ENCODE measurements around the gene LNX1.

LNX1 gene

DNA sequence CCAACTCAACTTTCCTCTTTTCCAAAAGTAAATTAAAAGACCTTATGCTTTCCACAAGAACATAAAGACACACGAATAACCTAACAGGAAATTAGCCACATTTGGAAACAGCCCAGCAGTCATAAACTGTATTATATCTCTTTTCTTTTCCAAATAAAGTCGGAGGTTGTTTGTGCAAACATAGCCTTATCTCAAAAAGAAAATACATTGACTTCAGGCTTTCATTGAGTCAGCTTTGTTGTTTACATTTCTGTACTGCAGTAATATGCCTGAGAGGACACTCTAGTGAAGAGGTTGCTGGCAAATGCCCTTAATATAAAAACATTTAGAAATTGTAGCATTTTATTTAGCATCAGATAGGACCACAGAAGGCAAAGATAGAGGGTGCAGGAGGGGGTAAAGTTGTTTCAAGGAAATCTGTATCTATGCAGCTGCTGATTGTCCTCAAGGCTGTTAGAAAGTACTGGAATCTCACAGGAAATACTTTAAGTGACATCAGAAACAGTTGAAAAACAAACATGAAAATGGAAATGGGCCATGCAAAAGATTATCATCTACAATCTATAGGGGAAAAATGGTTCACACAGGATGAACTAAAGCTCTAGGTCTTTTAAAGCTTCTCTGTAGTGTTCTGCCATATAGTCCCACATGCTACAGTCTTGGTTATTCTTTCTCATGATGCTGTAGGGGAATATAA, 14.5 kb downstream of the LNX1 start:
- no peak overlapping the region for H3K4me3 ChIP-seq (ENCODE audit: low read length)
- no peak for DNase-seq (ENCODE audit: low read depth, low spot score)

DNA sequence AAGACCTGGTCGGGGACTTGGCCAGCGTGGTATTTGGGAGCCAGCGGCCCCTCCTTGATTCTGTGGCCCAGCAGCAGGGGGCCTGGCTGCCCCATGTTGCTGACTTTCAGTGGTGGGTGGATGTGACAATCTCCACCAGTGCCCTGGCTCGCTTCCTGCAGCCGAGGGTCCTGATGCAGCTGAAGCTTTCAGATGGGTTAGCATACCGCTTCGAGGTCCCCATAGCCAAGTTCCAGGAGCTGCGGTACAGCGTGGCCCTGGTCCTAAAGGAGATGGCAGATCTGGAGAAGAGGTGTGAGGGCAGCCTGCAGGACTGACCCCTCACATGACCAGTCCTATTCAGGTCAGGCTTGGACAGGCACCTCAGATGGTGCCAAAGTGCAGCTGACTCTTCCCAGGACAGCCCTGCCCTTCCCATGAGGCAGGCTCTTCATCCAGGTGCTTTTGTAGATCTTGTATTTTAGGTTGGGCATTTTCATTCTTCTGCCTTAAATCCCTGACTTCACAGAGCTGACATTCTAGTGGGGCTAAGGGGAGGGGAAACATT, 15.1 kb downstream of the LNX1 start:
- no peak overlapping the region for H3K4me3 ChIP-seq (ENCODE audit: low read length)
- no peak for DNase-seq (ENCODE audit: low read depth, low spot score)

DNA sequence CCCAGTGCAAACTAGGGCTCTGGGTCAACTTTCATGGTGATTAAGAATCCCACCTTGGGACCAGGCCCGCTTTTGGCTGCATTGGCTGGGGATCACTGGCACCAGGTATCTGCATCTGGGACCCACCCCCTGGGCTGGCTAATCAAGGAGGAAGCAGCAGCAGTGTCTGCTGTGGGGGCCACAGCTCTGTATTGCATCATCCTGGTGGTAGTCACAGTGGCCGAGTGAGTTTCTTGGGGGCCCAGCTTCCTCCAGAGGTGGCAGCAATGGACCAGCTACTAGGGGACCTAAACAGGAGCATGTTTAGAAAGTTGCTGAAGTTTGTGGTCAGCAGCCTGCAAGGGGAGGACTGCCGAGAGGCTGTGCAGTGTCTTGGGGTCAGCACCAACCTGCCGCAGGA, 15.7 kb downstream of the LNX1 start:
- no peak overlapping the region for H3K4me3 ChIP-seq (ENCODE audit: low read length)
- no peak for DNase-seq (ENCODE audit: low read depth, low spot score)

DNA sequence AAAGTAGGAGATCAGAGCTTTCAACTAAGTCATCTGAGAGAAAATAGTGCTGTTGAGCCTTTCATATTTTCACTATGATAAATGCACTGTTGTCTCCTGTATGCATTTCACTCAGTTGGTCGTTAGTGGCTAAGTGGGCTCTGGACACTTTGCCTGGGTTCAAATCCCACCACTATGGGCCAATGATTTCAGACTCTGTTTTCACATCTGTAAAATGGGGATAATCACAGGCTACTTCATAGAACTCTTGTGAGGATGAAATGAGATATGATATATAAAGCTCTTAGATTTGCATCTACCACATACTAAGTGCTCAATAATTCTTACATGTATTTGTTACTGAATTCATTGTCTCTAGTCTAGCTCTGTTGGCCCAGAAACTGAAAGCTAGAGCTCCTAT, 16.8 kb downstream of the LNX1 start:
- no peak overlapping the region for H3K4me3 ChIP-seq (ENCODE audit: low read length)
- no peak for DNase-seq (ENCODE audit: low read depth, low spot score)

DNA sequence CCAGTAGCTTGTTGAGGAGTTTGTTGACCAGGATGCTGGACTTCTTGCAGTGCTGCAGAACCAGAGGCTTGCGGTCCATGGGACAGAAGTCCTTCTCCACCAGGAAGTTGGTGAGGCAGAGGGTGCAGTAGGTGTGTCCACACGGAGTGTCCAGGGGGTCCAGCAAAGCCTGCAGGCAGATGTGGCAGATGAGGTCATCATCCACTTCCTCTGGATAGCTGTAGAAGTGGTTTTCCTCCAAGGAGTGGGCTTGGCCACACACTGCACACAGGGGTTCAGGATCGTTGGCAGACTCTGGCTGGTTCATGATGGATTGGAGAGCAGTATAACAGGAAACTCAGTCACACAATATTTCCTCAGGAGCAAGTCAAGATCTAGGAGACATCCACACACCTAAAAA, 17.6 kb downstream of the LNX1 start:
- H3K4me3 ChIP-seq (ENCODE audit: low read length): no peak overlapping the region
- DNase-seq (ENCODE audit: low read depth, low spot score): no peak

DNA sequence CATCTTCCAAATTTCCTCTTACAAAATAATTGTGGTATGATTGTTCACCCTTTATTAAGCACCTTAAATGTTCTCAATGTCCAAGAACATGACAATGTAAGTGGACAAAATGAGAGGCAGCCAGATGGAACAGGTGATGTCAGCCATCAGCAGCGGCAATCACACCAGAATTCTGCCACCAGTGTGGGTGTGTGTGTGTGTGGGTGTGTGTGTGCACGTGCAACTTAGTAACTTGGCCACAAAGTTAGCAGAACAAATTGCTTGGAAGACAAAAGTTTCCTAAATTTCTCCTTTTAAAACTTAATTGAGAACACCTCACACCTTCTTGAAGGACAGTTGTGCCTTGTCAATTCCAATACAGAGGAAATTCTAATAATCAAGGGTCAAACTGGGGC, 18.7 kb downstream of the LNX1 start:
- no peak overlapping the region for H3K4me3 ChIP-seq (ENCODE audit: low read length)
- DNase-seq (ENCODE audit: low read depth, low spot score): no peak

DNA sequence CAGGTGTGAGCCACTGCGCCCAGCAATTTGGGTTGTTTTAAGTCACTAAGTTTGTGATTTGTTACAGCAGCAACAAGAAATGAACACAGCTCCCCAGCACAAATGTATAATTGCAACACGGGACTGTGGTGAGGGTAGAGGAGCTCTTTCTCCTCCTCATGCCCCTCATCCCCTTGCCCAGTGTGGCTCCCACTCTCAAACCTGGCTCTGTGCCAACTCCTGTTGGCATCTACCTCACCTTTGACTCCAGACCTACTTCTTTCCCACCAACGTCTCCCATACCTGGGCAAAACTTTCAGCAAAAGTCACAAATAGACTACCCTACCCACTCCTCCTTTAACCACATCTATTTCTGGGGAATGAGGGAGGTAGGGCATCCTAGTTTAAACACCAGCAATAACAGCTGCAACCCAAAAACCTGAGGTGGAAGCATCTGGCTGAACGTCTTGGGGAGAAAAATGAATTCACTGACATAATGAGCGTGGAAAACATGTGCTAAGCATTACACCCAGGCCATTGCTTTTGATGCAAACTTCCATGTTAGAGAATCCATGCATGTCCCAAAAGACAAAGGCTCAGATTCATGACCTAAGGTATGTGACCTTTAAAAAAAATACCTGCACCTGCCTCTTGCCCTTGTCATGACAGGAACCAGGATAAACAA, 19.2 kb downstream of the LNX1 start:
- no peak for DNase-seq (ENCODE audit: low read depth, low spot score)
- no peak overlapping the region for H3K4me3 ChIP-seq (ENCODE audit: low read length)

DNA sequence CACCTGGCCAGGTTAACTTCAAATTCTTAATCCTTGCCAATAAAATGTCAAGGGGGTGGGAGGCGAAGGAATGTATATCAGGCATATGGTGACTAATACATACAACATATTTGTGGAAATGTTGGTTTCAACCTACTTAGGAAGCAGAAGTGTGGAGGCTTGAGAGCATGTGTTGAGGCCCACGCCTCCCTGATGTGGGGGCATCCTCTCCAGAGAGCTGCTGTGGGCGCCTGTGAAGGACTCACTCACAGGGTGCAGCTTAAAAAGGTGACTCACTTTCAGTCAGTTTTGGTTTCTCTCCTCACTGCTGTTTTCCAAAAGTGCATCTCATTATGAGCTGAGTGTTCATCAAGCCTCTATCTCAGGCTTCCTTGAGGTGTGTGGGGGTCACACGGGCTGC, 27.5 kb downstream of the LNX1 start:
- no peak overlapping the region for H3K4me3 ChIP-seq (ENCODE audit: low read length)
- DNase-seq (ENCODE audit: low read depth, low spot score): no peak

DNA sequence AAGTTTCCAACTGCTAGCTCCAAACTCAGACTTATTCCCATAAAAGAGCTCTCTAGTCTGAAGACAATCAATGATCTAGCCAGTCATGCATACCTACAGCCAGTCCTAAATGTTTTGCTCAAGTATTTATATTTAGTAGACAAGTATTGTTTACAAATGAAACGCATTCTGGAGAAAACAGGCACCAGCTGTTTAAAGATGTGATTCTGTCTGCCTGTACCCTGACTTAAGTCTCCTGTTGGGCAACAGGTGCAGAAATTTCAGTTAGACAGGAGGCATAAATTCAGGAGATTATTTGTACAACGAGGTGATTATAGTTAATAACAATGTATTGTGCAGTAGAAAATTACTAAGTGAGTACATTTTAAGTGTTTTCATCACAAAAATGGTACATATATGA, 28.9 kb downstream of the LNX1 start:
- H3K4me3 ChIP-seq (ENCODE audit: low read length): no peak overlapping the region
- no peak for DNase-seq (ENCODE audit: low read depth, low spot score)

DNA sequence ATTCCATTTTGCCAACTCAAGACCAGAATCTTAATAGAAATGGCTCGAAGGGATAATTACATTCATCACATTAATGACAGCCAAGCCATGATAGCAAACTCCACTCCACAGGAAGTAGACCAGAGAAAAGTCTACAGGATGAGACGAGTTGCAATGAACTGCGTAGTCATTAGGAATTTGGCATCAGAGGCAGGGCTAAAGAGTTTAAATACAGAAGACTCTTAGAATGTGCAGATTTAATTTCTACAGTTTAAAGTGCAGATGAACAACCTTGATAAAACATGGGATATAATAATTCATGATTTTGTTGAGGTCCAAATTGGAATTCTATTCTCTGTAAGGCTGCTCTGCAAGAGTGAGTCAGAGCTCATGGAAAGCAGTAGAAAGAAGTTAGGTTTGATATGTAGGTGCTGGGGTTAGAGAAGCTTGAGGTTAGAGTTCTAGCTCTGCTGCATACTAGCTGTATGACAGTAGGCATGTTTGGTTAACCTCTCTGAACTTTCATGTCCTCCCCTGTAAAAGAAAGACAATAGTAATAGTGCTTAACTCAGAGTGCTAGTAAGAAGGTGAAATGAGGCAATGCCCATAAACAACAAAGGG, 32.2 kb downstream of the LNX1 start:
- H3K4me3 ChIP-seq (ENCODE audit: low read length): no peak overlapping the region
- DNase-seq (ENCODE audit: low read depth, low spot score): no peak

DNA sequence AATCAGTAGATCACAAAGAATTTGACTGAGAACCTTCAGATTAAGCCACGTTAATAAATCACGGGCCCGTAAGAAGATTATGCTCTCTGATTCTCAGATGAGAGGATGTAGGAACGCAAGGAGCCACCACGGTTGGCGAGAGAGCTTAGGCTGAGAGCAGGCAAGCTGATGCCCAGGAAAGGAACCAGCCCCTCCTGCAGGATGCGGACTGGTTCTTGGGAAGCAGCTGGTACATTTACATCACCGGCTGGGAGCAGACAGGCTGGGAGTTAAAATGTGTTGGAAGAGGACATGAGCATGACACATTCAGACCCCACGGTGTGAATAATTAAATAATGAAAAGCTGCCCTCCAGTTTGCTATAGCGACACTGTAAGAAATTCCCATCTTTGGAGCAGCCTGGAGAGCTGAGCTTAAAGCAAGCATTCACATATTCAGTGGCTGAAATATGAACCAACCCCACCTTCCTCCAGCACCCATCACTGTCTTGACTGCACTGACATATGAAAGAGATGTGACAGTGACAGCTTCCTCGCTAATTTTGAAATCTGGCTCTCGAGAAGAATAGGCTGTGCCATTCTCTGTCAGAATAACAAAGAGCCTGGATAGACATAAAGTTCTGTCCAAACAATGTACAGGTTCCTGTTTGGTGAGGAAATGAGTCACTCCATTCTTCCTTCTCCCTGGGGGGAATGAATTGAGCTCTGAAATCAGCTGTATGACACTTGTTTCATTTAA, 33.1 kb downstream of the LNX1 start:
- no peak overlapping the region for H3K4me3 ChIP-seq (ENCODE audit: low read length)
- no peak for DNase-seq (ENCODE audit: low read depth, low spot score)

DNA sequence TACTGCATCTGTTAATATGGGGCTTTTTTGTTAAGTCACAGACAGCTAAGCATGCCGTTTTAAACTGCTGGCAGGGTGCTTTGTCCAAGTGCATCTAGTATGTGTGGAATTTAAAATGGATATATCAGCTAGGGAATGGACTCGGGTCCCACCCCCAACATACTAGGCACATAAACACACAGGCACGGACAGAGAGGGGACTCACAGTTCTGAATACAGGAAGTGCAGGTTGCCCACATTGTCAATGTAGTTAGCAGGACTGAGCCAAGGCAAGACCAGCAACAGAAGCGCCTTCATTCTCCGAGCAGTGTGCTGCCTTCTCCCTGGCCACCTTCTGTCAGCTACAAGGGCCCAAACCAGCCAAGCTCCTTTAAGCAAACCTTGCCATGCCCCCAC, 33.6 kb downstream of the LNX1 start:
- no peak overlapping the region for H3K4me3 ChIP-seq (ENCODE audit: low read length)
- DNase-seq (ENCODE audit: low read depth, low spot score): no peak

DNA sequence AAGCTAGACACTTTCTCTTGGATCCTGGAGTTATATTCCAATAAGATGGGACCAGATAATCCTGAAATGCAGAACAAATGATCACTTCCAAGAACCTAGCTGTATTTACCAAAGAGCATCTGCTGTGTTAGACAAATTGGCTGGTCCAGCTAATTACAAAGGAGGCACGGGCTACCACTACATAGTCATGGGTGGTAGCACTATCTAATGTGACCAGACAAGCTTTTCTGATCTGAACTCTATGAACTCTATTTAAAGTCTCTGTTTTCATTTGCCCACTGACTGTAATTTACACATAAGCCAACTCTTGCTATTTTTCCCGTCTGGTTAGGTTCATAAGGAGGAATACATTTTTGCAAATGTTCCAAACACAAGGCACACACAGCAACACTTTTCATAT, 34.6 kb downstream of the LNX1 start:
- DNase-seq (ENCODE audit: low read depth, low spot score): no peak
- no peak overlapping the region for H3K4me3 ChIP-seq (ENCODE audit: low read length)

DNA sequence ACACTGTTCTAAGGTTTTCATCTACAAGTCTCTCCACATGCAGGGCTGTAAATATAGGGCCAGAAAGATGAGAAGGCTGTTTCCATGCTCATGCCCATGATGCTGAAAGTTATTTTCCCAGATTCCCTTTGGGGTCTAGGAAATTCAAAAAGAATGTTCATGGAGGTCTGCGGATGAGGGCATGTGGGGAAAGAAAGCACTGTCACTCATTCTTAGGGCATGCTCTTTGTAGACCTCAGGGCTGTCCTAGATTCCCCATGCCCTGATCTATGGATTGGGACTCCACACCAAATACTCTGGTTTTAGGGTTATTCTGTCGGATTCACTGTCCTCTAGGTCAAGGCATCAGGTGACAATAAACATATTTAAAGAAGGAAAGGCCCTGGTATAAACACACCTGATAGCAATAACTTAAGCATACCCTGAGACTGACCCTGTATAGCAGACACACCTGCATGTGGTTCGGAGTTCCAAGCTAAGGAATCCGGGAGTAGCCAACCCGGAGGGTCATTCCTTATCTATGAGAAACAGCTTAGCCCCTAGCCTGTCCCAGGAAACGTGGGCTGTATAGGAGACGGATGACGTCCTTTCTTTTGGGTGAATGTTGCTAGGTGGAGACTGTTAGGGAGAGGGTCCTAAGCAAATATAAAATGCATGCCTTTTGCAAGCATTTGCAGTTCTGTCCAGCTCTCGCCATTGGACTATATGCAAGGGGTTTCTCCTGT, 37.6 kb downstream of the LNX1 start:
- DNase-seq (ENCODE audit: low read depth, low spot score): no peak
- H3K4me3 ChIP-seq (ENCODE audit: low read length): no peak overlapping the region

DNA sequence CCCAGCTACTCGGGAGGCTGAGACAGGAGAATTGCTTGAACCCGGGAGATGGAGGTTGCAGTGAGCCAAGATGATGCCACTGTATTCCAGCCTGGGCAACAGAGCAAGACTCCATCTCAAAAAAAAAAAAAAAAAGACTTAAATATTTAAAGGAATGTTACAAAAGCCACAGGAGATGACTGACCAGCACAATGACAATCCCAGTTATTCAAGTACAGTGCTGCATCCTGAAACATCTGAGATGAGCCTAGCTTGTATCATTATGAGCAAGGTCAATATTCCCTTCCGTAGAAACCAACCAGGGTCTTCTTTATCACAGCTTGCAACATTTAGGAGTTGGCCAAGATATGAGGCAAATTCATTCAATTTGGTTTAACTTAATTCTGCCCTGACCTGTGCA, 38.6 kb downstream of the LNX1 start:
- no peak overlapping the region for H3K4me3 ChIP-seq (ENCODE audit: low read length)
- no peak for DNase-seq (ENCODE audit: low read depth, low spot score)

DNA sequence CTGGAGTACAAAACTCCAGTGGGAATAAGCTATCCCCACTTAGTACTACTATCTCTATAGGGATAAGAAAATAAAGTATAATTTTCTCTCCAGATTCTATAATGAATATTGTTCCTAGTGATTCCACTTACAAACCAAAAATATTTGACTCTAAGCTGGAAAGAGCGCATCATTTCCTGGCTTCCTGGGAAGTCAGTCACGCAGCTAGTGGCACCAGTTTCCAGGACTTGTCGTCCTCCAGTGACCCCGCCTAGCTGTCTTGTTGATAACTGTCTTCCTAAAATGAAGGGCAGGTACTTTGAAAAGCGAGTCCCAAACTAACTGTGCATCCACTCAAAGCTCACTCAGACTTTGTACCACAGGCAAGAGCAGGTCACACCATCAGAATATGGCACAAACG, 39.3 kb downstream of the LNX1 start:
- no peak for DNase-seq (ENCODE audit: low read depth, low spot score)
- no peak overlapping the region for H3K4me3 ChIP-seq (ENCODE audit: low read length)

DNA sequence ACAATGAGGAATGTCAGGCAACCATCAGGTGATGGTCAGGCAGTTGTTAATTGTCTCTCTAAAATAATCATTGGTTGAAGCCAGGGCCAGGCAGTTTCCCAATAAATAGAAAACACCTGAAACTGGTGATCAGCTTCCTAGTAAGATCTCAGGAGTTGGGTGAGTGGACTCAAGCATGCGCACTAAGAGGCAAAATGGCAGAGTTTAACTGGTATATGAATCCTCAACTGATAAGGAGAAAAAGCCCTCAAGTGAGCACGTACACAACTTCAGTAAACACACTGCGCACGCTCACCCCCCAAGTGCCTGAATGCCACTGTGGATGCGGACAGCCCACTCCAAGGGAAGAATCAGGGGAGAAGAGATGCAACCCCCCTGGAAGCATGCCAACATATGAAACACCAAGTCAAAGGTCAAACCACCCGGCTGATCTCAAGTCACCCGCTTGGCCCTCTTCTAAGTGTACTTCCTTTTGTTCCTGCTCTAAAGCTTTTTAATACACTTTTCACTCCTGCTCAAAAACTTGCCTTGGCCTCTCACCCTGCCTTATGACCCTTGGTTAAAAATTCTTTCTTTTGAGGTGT, 39.9 kb downstream of the LNX1 start:
- no peak overlapping the region for H3K4me3 ChIP-seq (ENCODE audit: low read length)
- no peak for DNase-seq (ENCODE audit: low read depth, low spot score)

DNA sequence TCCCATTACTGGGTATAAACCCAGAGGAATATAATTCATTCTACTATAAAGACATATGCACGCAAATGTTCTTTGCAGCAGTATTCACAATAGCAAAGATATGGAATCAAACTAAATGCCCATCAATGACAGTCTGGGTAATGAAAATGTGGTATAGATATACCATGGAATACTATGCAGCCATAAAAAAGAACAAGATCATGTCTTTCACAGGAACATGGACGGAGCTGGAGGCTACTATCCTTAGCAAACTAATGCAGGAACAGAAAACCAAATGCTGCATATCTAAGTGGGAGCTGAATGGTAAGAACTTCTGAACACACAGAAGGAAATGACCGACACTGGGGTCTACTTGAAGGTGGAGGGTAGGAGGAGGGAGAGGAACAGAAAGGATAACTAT, 42.6 kb downstream of the LNX1 start:
- no peak overlapping the region for H3K4me3 ChIP-seq (ENCODE audit: low read length)
- DNase-seq (ENCODE audit: low read depth, low spot score): no peak

DNA sequence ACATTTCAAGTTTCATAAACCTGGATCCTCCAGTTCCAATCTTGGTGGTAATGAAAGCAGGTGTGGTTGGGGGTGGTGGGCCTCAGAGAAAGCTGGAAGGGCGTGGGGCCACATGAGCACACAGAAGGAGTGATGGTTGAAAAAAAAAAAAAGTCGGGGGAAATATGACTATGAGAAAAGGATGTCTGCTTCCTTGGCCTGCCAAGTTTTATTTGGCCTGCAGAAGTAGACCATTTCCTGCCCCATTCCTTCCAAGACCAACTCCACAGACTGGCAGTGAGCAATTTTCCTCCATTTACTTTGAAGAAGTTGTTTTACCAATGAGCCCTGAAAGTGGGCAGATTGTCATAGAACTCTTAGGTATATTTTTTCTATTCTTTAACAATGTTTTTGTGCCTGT, 43.3 kb downstream of the LNX1 start:
- no peak overlapping the region for H3K4me3 ChIP-seq (ENCODE audit: low read length)

More for the DNA sequence above, 43.3 kb downstream of the LNX1 start:
- no peak for DNase-seq (ENCODE audit: low read depth, low spot score)

Measured in Jurkat, Clone E6-1 (cell line).